ENCODE results near the gene IFNAR1.

Gene IFNAR1

DNA sequence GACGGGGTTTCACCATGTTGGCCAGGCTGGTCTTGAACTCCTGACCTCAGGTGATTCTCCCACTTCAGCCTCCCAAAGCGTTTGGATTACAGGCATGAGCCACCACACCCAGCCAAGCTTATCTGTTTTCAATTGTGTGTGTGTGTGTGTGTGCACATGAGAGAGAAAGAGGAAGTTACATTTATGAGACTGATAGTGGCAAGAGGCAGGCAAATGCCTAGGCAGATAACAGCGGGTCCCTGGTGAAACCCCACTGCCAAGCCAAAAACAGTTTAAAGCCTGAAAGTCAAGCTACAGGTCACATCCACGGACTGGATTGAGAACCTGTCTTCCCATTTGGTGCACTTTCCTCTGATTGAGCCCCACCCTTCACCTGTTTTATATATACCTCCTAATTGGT, 43.4 kb downstream of the IFNAR1 start:
- Histone ChIP-seq H3K9ac (ENCODE audit: low read depth, low read length) (no peak overlapping the region), H3K9me3 (ENCODE audit: insufficient read depth, low read depth, low read length) (peaks cover 38% of the 10 kb centered on the region), H3K36me3 (ENCODE audit: insufficient read depth, low read length) (no peaks in the 10 kb centered on the region), H3K27me3 (ENCODE audit: insufficient read depth, low read length) (no peaks in the 10 kb centered on the region), H3K4me3 (ENCODE audit: low read length) (no peak overlapping the region), H3K27ac (ENCODE audit: low read depth, low read length) (no peak overlapping the region), H3K4me1 (ENCODE audit: insufficient read depth, low read length) (no peaks in the 10 kb centered on the region)
- 96% methylated on average over 4 of the region's 4 CpGs for WGBS

DNA sequence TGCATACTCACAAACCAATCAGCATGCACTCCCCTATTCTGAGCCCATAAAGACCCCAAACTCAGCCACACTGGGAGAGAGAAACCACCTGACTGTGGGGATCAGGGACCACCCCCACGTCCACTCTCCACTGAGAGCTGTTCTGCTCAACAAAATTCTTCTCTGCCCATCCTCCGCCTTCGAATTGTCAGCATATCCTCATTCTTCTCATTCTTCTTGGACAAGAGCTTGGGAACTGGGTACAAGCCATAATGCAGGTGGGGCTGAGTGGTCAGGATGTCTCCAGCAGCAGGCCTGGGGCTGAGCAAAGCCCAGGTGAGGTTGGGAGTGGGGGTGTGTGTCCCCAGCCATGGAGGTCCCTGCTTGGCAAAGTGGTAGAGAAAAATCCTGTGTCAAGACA, 43.8 kb downstream of the IFNAR1 start:
- WGBS = 93% methylated on average over 3 of the region's 3 CpGs
- H3K4me3 ChIP-seq (ENCODE audit: low read length) = no peak overlapping the region
- H3K9me3 ChIP-seq (ENCODE audit: insufficient read depth, low read depth, low read length) = peaks cover 38% of the 10 kb centered on the region

DNA sequence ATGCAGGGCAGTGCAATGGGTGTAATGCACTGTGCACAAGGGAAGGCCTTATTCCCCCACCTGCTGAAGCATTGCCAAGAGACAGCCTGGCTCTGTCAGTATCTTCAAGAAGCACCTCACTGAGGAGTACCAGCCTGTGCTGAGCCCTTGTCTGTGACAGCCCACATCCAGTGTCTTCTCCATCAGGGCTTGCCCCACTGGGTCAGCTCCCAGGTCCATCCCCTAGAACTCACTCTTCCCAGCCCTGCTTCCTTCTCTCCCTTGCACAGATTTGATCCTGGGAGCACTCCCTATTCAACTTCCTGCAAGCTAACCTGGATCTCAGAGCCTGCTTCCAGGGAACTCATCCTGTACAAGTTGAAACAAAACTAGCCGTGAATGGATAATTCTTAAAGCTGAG, 44.8 kb downstream of the IFNAR1 start:
- H3K9ac ChIP-seq (ENCODE audit: low read depth, low read length) = no peak overlapping the region
- H3K27me3 ChIP-seq (ENCODE audit: insufficient read depth, low read length) = no peaks in the 10 kb centered on the region
- no peak overlapping the region for H3K27ac ChIP-seq (ENCODE audit: low read depth, low read length)
- H3K4me1 ChIP-seq (ENCODE audit: insufficient read depth, low read length) = no peaks in the 10 kb centered on the region
- no peak overlapping the region for H3K4me3 ChIP-seq (ENCODE audit: low read length)
- H3K9me3 ChIP-seq (ENCODE audit: insufficient read depth, low read depth, low read length) = peaks cover 38% of the 10 kb centered on the region
- no CpG with 5 or more reads among the region's 1 CpG for whole genome bisulfite sequencing
- no peaks in the 10 kb centered on the region for H3K36me3 ChIP-seq (ENCODE audit: insufficient read depth, low read length)

More for the DNA sequence above, 43.8 kb downstream of the IFNAR1 start:
- Histone ChIP-seq H3K27ac (ENCODE audit: low read depth, low read length) (no peak overlapping the region), H3K36me3 (ENCODE audit: insufficient read depth, low read length) (no peaks in the 10 kb centered on the region), H3K9ac (ENCODE audit: low read depth, low read length) (no peak overlapping the region), H3K27me3 (ENCODE audit: insufficient read depth, low read length) (no peaks in the 10 kb centered on the region), H3K4me1 (ENCODE audit: insufficient read depth, low read length) (no peaks in the 10 kb centered on the region)

DNA sequence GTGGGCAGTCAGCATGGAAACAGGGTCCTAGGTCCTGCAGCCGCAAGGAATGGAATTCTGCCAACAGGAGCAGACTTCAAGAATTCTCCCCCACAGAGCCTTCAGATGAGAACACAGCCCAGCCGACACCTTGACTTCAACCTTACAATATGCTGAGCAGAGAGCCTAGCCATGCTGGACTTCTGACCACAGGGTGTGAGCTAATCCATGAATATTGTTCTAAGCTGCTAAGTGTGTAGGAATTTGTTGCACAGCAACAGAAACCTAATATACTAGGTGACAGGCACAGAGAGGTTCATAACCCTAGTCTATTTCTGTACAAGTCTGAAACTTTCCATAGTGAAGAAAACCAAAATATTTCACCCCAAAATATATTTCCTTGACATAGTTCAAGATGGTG, 45.5 kb downstream of the IFNAR1 start:
- no peak overlapping the region for H3K4me3 ChIP-seq (ENCODE audit: low read length)
- peaks cover 38% of the 10 kb centered on the region for H3K9me3 ChIP-seq (ENCODE audit: insufficient read depth, low read depth, low read length)
- 94% methylated on average over 2 of the region's 2 CpGs for WGBS
- H3K27ac ChIP-seq (ENCODE audit: low read depth, low read length) = no peak overlapping the region
- H3K4me1 ChIP-seq (ENCODE audit: insufficient read depth, low read length) = no peaks in the 10 kb centered on the region
- H3K9ac ChIP-seq (ENCODE audit: low read depth, low read length) = no peak overlapping the region
- no peaks in the 10 kb centered on the region for H3K36me3 ChIP-seq (ENCODE audit: insufficient read depth, low read length)
- no peaks in the 10 kb centered on the region for H3K27me3 ChIP-seq (ENCODE audit: insufficient read depth, low read length)

DNA sequence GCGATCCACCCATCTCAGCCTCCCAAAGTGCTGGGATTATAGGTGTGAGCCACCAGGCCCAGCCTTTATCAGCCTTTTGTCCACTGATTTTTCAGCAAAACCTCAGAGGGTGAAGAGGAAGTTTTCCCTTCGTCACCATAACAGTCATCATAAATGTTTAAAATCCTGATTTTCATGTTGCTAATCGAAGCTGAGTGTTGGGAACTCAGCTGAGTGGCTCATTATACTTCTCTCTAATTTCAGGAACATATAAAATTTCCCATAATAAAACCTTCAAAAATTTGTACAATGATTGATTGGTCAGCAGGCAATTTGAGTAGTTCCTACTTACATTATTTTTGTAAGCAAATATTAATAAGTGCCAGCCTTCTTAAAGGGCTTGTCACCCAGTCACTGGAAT, 46.6 kb downstream of the IFNAR1 start:
- Histone ChIP-seq H3K36me3 (ENCODE audit: insufficient read depth, low read length) (no peaks in the 10 kb centered on the region), H3K9ac (ENCODE audit: low read depth, low read length) (no peak overlapping the region), H3K4me3 (ENCODE audit: low read length) (no peak overlapping the region), H3K9me3 (ENCODE audit: insufficient read depth, low read depth, low read length) (peaks cover 35% of the 10 kb centered on the region), H3K27me3 (ENCODE audit: insufficient read depth, low read length) (no peaks in the 10 kb centered on the region), H3K4me1 (ENCODE audit: insufficient read depth, low read length) (no peaks in the 10 kb centered on the region), H3K27ac (ENCODE audit: low read depth, low read length) (no peak overlapping the region)
- 89% methylated on average over 3 of the region's 3 CpGs for WGBS

DNA sequence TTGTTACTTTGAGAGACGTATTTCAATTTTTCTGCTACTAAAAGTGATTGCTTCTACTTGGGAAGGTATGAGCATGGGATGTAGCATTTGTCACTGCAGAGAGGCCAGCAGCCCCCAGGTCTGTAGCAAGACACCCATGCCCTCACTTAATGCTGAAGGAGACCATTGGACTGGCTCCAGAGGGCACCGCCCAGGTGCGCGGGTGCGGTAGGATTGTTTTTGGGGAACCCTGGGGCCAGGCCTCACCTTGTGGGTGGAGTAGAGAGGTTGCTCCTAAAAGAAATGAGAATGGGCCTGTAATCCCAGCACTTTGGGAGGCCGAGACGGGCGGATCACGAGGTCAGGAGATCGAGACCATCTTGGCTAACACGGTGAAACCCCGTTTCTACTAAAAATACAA, 47.8 kb downstream of the IFNAR1 start:
- WGBS = 99% methylated on average over 9 of the region's 12 CpGs
- no peaks in the 10 kb centered on the region for H3K27me3 ChIP-seq (ENCODE audit: insufficient read depth, low read length)
- H3K27ac ChIP-seq (ENCODE audit: low read depth, low read length) = no peak overlapping the region
- H3K9me3 ChIP-seq (ENCODE audit: insufficient read depth, low read depth, low read length) = peaks cover 22% of the 10 kb centered on the region
- H3K4me1 ChIP-seq (ENCODE audit: insufficient read depth, low read length) = no peaks in the 10 kb centered on the region
- H3K9ac ChIP-seq (ENCODE audit: low read depth, low read length) = no peak overlapping the region
- no peak overlapping the region for H3K4me3 ChIP-seq (ENCODE audit: low read length)
- no peaks in the 10 kb centered on the region for H3K36me3 ChIP-seq (ENCODE audit: insufficient read depth, low read length)

DNA sequence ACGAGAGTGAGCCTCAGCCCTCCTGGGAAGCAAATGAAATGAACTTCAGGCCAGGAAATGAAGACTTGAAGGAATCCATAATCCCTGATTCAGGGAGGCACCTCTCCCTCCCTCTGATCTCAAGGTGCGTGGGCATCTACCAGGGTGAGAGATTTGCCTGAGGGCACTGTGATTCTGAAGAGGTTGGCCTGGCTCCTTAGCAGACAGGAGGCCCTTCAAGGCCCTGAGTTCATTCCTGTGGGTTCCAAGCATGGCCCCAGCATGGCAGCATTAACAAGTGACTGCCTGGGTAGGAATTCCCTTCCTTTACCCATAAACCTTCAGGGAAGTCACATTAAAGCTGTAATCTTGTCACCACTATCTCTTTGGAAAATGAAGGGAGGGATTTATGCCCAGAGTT, 48.7 kb downstream of the IFNAR1 start:
- H3K27ac ChIP-seq (ENCODE audit: low read depth, low read length) = no peak overlapping the region
- H3K4me3 ChIP-seq (ENCODE audit: low read length) = no peak overlapping the region
- no peaks in the 10 kb centered on the region for H3K4me1 ChIP-seq (ENCODE audit: insufficient read depth, low read length)
- H3K9ac ChIP-seq (ENCODE audit: low read depth, low read length) = no peak overlapping the region
- no peaks in the 10 kb centered on the region for H3K36me3 ChIP-seq (ENCODE audit: insufficient read depth, low read length)
- WGBS = 80% methylated on average over 2 of the region's 2 CpGs
- no peaks in the 10 kb centered on the region for H3K27me3 ChIP-seq (ENCODE audit: insufficient read depth, low read length)
- H3K9me3 ChIP-seq (ENCODE audit: insufficient read depth, low read depth, low read length) = peaks cover 17% of the 10 kb centered on the region

DNA sequence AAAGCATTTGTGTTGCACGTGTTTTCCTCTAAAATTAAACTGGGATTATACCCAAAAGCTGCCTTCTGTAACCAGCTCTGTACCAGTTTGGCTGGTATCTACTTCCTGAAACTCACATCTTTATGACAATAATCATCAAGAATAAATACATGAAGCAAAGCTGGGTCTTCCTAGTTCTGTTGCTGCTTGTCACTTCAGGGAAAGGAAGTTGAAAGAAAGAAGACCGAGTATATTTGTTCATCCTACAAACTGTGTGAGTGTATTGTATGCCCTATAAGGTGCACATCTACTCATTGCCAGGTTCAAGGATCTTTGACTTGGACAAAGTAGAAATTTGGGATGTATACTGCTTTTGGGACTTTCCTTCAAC, 49.3 kb downstream of the IFNAR1 start:
- no peaks in the 10 kb centered on the region for H3K4me1 ChIP-seq (ENCODE audit: insufficient read depth, low read length)
- no peaks in the 10 kb centered on the region for H3K27me3 ChIP-seq (ENCODE audit: insufficient read depth, low read length)
- H3K9ac ChIP-seq (ENCODE audit: low read depth, low read length) = no peak overlapping the region
- H3K36me3 ChIP-seq (ENCODE audit: insufficient read depth, low read length) = no peaks in the 10 kb centered on the region
- H3K9me3 ChIP-seq (ENCODE audit: insufficient read depth, low read depth, low read length) = peaks cover 12% of the 10 kb centered on the region; the same call in 1 of the 2 replicates
- H3K4me3 ChIP-seq (ENCODE audit: low read length) = no peak overlapping the region
- 79% methylated on average over 2 of the region's 2 CpGs for WGBS
- no peak overlapping the region for H3K27ac ChIP-seq (ENCODE audit: low read depth, low read length)

DNA sequence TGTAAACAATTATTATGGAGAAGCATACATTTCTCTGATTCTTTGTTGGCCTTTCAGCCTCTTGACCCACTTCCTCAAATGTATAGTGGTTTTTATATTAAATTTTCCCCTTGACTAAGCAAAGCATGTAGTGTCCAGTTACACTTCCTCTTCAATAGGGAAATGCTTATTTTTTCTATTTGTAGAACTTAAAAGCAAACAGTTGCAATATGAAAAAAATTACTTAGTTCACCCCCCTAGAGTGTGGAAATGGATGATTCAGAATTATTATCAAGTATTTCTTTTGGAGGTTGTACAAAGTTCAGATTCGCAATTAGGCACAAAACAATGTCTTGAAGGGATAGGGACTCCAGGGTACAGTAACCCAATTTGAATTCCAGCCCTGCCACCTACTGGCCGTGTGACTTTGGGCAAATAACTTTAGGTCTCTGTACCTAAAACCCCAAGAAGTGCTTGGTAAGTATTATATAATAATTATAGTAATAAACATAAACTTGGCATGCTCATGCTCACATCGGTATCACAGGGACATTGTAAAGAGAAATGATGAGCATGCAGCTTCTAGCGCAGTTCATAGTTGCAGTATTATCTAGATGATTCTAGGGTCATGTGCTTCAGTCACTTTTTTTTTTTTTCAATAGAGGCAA, 49.8 kb downstream of the IFNAR1 start:
- H3K4me3 ChIP-seq (ENCODE audit: low read length) = no peak overlapping the region
- no peak overlapping the region for H3K9ac ChIP-seq (ENCODE audit: low read depth, low read length)
- H3K4me1 ChIP-seq (ENCODE audit: insufficient read depth, low read length) = no peaks in the 10 kb centered on the region; the same call in 1 of the 2 replicates
- no peaks in the 10 kb centered on the region for H3K27me3 ChIP-seq (ENCODE audit: insufficient read depth, low read length)
- no peak overlapping the region for H3K27ac ChIP-seq (ENCODE audit: low read depth, low read length)
- no peaks in the 10 kb centered on the region for H3K36me3 ChIP-seq (ENCODE audit: insufficient read depth, low read length)
- H3K9me3 ChIP-seq (ENCODE audit: insufficient read depth, low read depth, low read length) = peaks cover 7% of the 10 kb centered on the region; the same call in 1 of the 2 replicates
- 64% methylated on average over 4 of the region's 4 CpGs for WGBS

DNA sequence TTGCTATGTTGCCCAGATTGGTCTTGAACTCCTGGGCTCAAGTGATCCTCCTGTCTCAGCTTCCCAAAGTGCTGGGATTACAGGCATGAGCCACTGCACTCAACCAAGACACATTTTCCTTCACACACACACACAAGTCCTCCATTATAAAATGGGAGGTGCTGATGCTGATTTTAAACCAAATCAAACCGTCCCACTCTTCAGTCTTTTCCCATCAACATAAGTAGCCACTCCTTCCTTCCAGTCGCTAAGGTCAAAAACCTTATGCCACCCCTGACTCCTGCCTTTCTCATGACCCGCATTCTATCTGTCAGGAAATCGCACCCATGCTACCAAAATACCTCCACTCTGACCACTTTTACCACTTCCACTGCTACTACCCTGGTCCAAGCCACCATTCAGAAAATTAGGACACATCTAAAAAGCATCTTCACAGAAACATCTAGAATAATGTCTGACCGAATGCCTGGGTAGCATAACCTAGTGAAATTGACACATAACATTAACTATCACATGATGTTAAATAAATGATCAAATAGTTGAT, 50.4 kb downstream of the IFNAR1 start:
- peaks cover 4% of the 10 kb centered on the region; the same call in 1 of the 2 replicates for H3K9me3 ChIP-seq (ENCODE audit: insufficient read depth, low read depth, low read length)
- H3K9ac ChIP-seq (ENCODE audit: low read depth, low read length) = no peak overlapping the region
- H3K27me3 ChIP-seq (ENCODE audit: insufficient read depth, low read length) = no peaks in the 10 kb centered on the region
- H3K36me3 ChIP-seq (ENCODE audit: insufficient read depth, low read length) = no peaks in the 10 kb centered on the region
- 84% methylated on average over 5 of the region's 5 CpGs for WGBS
- H3K4me3 ChIP-seq (ENCODE audit: low read length) = no peak overlapping the region
- no peak overlapping the region for H3K27ac ChIP-seq (ENCODE audit: low read depth, low read length)
- H3K4me1 ChIP-seq (ENCODE audit: insufficient read depth, low read length) = peaks cover 2% of the 10 kb centered on the region; the same call in 1 of the 2 replicates

DNA sequence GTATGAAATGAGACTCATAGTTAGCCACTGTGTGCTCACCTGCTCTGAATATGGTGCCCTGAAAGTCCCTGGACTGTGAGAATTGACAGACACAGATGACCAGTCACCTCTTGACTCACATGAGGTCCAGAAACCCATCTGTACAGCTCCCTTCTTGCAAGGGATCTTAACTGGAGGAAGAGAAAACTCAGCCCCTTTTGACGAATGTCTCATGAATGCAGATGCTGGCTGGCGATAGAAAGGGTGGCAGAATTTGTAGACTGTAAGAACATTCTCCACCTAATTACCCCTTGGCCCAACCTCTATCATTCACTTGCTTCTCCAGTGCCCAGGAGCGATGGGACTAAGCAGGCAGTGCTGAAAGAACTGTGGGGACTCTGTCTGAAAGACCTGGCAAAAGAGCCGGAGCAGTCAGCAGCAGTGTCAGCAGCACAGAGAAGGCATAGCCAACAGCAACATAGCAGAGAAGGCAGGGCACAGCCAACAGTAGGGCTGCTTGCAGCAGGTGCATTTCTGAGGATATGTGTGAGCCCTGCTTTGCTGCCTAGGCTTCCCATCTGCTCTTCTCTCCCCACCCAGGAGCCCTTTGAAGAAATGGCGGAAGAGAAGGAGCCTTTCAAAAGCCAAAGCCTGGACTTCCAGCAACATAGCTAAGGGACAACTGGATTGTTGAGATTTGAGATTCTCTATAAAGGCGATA, 52.6 kb downstream of the IFNAR1 start:
- H3K27ac ChIP-seq (ENCODE audit: low read depth, low read length) = no peak overlapping the region

More for the DNA sequence above, 52.6 kb downstream of the IFNAR1 start:
- 91% methylated on average over 6 of the region's 6 CpGs for WGBS
- no peak overlapping the region for H3K9ac ChIP-seq (ENCODE audit: low read depth, low read length)
- no peak overlapping the region for H3K4me3 ChIP-seq (ENCODE audit: low read length)
- H3K9me3 ChIP-seq (ENCODE audit: insufficient read depth, low read depth, low read length) = no peaks in the 10 kb centered on the region
- peaks cover 5% of the 10 kb centered on the region; the same call in 1 of the 2 replicates for H3K4me1 ChIP-seq (ENCODE audit: insufficient read depth, low read length)
- no peaks in the 10 kb centered on the region for H3K36me3 ChIP-seq (ENCODE audit: insufficient read depth, low read length)
- H3K27me3 ChIP-seq (ENCODE audit: insufficient read depth, low read length) = no peaks in the 10 kb centered on the region
